ENCODE results near the gene GNPTG. TPM values are rescaled to one million over a fixed set of nuclear protein-coding genes. Genes with fewer than 3 reads are reported as not detected.
A peak's percentile ranks its signal among the peaks of the same experiment; 100 is the strongest.

GNPTG gene
- total and polyA plus RNA-seq, 2 donors (not counting 1 experiment from before 2014, with no cell fraction given): 76.0 to 109 TPM

DNA sequence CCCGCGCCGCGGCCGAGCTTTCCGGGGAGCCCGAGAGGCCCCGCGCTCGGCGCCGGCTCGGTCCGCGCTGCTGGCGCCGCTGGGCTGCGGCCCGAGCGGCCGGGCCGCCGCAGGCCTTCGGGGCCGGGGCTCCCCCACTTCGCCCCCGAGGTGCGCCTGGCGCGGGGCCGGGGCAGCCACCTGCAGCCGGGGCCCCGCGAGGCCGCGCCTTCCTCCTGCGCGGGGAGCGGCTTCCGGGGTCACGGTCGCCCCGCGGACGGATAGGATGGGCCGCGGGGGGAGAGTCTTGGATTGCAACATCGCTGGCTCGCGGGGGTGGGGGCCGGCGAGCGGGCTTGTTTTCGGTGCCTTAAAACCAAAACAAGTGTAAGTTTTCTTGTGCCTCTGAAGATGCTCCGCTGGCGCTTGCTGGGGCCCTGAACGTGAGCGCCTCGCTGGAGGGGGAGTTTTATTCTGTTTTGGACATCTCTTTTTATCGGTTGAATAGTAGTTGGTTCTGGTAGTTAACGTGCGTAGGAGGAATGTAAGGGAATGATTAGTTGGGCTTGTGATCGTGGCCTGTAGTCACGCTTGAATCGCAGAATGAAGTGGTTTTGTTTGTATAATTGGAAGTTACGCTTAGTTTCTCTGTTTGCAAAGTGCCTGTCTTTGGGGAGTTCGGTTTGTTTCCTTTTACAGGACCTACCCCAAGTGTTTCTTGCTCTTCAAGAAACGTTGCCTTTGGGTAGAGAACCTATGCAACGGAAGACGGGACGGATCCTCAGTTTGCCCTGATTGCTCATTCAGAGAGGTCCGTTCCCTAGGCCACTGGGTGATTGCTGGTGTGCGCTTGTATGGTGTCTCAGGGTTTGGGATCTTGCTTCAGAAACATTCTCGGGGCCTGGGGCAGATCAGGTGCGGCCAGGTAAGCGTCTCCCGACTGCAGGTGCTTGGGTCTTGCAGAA, 41.6 kb upstream of the GNPTG start:
- CTCF ChIA-PET: interaction anchor here (1.0 kb wide), 1 partner anchor 33 kb away, joined by 3 read pairs; no protein-coding TSS in a partner anchor
- Histone ChIP-seq H2AFZ (ENCODE audit: insufficient read depth, low read depth, low read length, poor library complexity, severe bottlenecking) (no peak overlapping the region), H3K9ac (ENCODE audit: low read length) (peak overlapping the region; percentile 78), H3K27me3 (replicated peaks in 1 of 4; ENCODE audit: control extremely low read depth in 1 of 4, control insufficient read depth in 3 of 4, insufficient read depth in 4 of 4, low read length in 3 of 4) (no peaks in the 10 kb centered on the region), H3K36me3 (replicated peaks in 1 of 2; ENCODE audit: control extremely low read depth in 1 of 2, control insufficient read depth in 1 of 2, extremely low read depth in 1 of 2, insufficient read depth in 2 of 2, low read length in 1 of 2) (peaks cover 0 to 33% of the 10 kb centered on the region in 2 experiments), H3K9me3 (ENCODE audit: control extremely low read depth in 1 of 3, control insufficient read depth in 2 of 3, insufficient read depth in 1 of 3, low read length in 2 of 3) (peaks cover 0 to under 1% (median 0%) of the 10 kb centered on the region in 3 donors), H3K27ac (ENCODE audit: low read length in 2 of 2) (peak overlapping the region; percentile 57 to 75), H4K20me1 (ENCODE audit: control insufficient read depth, insufficient read depth, low read length, poor library complexity, severe bottlenecking) (peaks cover 53% of the 10 kb centered on the region), H3K79me2 (ENCODE audit: control insufficient read depth, insufficient read depth, low read length) (peaks cover 67% of the 10 kb centered on the region), H3K4me2 (replicated peaks; ENCODE audit: low read depth, low read length, poor library complexity, severe bottlenecking) (peak overlapping the region; percentile 87), H3K4me3 (ENCODE audit: control extremely low read depth in 1 of 5, extremely low read depth in 1 of 5, insufficient read depth in 1 of 5, low read depth in 2 of 5, low read length in 4 of 5) (peak overlapping the region; percentile 80 to 90 (median 86)), H3K4me1 (ENCODE audit: control insufficient read depth in 2 of 2, insufficient read depth in 2 of 2, low read length in 2 of 2) (peaks cover 33 to 56% of the 10 kb centered on the region in 2 donors)
- POLR2A ChIA-PET: interaction anchor here (0.6 to 2.2 kb wide), 7 partner anchors 11 to 302 kb away, joined by 3 to 14 read pairs (median 4); partner anchors contain the start of genes CRAMP1 and IFT140
- WGBS (ENCODE audit: insufficient coverage): under 1% methylated on average over 75 of the region's 77 CpGs
- TF ChIP-seq EZH2 (IDR thresholded peaks at IDR 0.05; ENCODE audit: borderline replicate concordance, insufficient read depth, low read depth, low read length, poor library complexity, severe bottlenecking): no peak
- TF ChIP-seq, protein P1, sequence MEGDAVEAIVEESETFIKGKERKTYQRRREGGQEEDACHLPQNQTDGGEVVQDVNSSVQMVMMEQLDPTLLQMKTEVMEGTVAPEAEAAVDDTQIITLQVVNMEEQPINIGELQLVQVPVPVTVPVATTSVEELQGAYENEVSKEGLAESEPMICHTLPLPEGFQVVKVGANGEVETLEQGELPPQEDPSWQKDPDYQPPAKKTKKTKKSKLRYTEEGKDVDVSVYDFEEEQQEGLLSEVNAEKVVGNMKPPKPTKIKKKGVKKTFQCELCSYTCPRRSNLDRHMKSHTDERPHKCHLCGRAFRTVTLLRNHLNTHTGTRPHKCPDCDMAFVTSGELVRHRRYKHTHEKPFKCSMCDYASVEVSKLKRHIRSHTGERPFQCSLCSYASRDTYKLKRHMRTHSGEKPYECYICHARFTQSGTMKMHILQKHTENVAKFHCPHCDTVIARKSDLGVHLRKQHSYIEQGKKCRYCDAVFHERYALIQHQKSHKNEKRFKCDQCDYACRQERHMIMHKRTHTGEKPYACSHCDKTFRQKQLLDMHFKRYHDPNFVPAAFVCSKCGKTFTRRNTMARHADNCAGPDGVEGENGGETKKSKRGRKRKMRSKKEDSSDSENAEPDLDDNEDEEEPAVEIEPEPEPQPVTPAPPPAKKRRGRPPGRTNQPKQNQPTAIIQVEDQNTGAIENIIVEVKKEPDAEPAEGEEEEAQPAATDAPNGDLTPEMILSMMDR (IDR thresholded peaks at IDR 0.05): no peak
- H3K27ac Mint-ChIP-seq: peak overlapping the region; percentile 97
- peak overlapping the region; percentile 99 for H3K4me3 Mint-ChIP-seq
- no peaks in the 10 kb centered on the region for H3K27me3 Mint-ChIP-seq
- intact Hi-C loops (cut with micrococcal nuclease): loop anchor here (1.0 to 10.0 kb wide), 4 partner anchors 21 to 1715 kb away; partner anchors contain the start of genes HCFC1R1, THOC6, TNFRSF12A and UQCC4
- peak; percentile 12 for ATAC-seq (ENCODE audit: low read depth)
- no peaks in the 10 kb centered on the region for H3K9me3 Mint-ChIP-seq (ENCODE audit: insufficient read depth)
- peaks cover 49% of the 10 kb centered on the region for H3K4me1 Mint-ChIP-seq
- DNase-seq: peak; percentile 69
